NCI-H187 treated with DMSO at 0.1 percent for 48 hours (cell line): ENCODE measurements around the gene CRNKL1.
"Not testable (repeated sequence)": the region's sequence is repeated elsewhere in the genome, so short reads cannot be mapped to it uniquely, and the experiment has no call there.

Experiments
- DNase-seq: peaks from one replicate; lab custom pipeline; 2025; lab: John Stamatoyannopoulos, UW

Gene CRNKL1

GRCh38 chr20:20005342-20005741, 46.9 kb downstream of the CRNKL1 start:
- DNase-seq: no peak

GRCh38 chr20:20003955-20004322, 48.3 kb downstream of the CRNKL1 start:
- DNase-seq: not testable (repeated sequence)

- peak; percentile 14 for DNase-seq
Measured at GRCh38 chr20:20003031-20003954, 49.0 kb downstream of the CRNKL1 start.

- DNase-seq: no peak
Measured at GRCh38 chr20:20002101-20002998, 49.9 kb downstream of the CRNKL1 start.

- no peak for DNase-seq
Measured at GRCh38 chr20:20000211-20000968, 51.9 kb downstream of the CRNKL1 start.

GRCh38 chr20:19998990-19999705, 53.1 kb downstream of the CRNKL1 start:
- DNase-seq: no peak

GRCh38 chr20:19996917-19997316, 55.3 kb downstream of the CRNKL1 start:
- DNase-seq: no peak

GRCh38 chr20:19996222-19996621, 56.0 kb downstream of the CRNKL1 start:
- DNase-seq: no peak

- DNase-seq: no peak
Measured at GRCh38 chr20:19995220-19995863, 56.9 kb downstream of the CRNKL1 start.

GRCh38 chr20:19993958-19994669, 58.2 kb downstream of the CRNKL1 start:
- no peak for DNase-seq

- no peak for DNase-seq
Measured at GRCh38 chr20:19992996-19993908, 59.0 kb downstream of the CRNKL1 start.

- no peak for DNase-seq
Measured at GRCh38 chr20:19991854-19992253, 60.4 kb downstream of the CRNKL1 start.

- DNase-seq: no peak
Measured at GRCh38 chr20:19991308-19991707, 61.0 kb downstream of the CRNKL1 start.

GRCh38 chr20:19990850-19991249, 61.4 kb downstream of the CRNKL1 start:
- no peak for DNase-seq

GRCh38 chr20:19987046-19987445, 65.2 kb downstream of the CRNKL1 start:
- no peak for DNase-seq

- DNase-seq: no peak
Measured at GRCh38 chr20:19986419-19986818, 65.8 kb downstream of the CRNKL1 start.
